Measurements from ENCODE around the gene FSD1. TPM values are rescaled to one million over a fixed set of nuclear protein-coding genes. Genes with fewer than 3 reads are reported as not detected.

FSD1 gene
- total and polyA plus RNA-seq, 10 of the 15 experiments (the other 5 are each of a cell fraction or from before 2014, with no cell fraction given): 0.15 to 5.1 (median 4.0) TPM; not detected in 1

GRCh38 chr19:4301590-4302242 lies 2.7 kb upstream of the FSD1 start:
- Histone ChIP-seq H3K4me1 (ENCODE audit: control insufficient read depth, insufficient read depth, low read length) (no peaks in the 10 kb centered on the region), H4K20me1 (ENCODE audit: control insufficient read depth, insufficient read depth) (no peaks in the 10 kb centered on the region), H3K4me3 (no peak overlapping the region), H3K9ac (ENCODE audit: control insufficient read depth, insufficient read depth, low read length) (no peak overlapping the region), H3K27ac (ENCODE audit: control insufficient read depth, insufficient read depth) (no peak overlapping the region), H3K9me3 (replicated peaks; ENCODE audit: control insufficient read depth, insufficient read depth, low read length) (no peaks in the 10 kb centered on the region), H3K36me3 (ENCODE audit: control insufficient read depth in 2 of 2, insufficient read depth in 2 of 2, low read length in 1 of 2) (no peaks in the 10 kb centered on the region), H2AFZ (ENCODE audit: control insufficient read depth, low read depth, low read length) (no peak overlapping the region), H3K79me2 (ENCODE audit: control insufficient read depth, insufficient read depth, low read length) (no peaks in the 10 kb centered on the region), H3K27me3 (replicated peaks in 1 of 2; ENCODE audit: control insufficient read depth in 2 of 2, insufficient read depth in 2 of 2, low read length in 1 of 2) (no peaks in the 10 kb centered on the region), H3K4me2 (ENCODE audit: control insufficient read depth, insufficient read depth) (no peak overlapping the region)
- FAIRE-seq (no peak), DNase-seq (ENCODE audit: low read depth, low spot score) (no peak), ATAC-seq (no peak)
- BruUV-seq (replicated peaks): no TSS peak
- ChIA-PET SMC1A (ENCODE audit: uncharacterized antibody, unreplicated experiment) (no interaction called here), POLR2A (no interaction called here), RAD21 (ENCODE audit: unreplicated experiment) (no interaction called here), CTCF (interaction anchor here (1.6 kb wide), 1 partner anchor 35 kb away, joined by 6 read pairs; no protein-coding TSS in a partner anchor)
- in situ Hi-C loops (cut with MboI) (no loop called here), intact Hi-C loops (cut with micrococcal nuclease; ENCODE audit: unreplicated experiment) (no loop called here)
- WGBS (ENCODE audit: insufficient coverage, insufficient replicate concordance, low lambda C conversion rate, missing lambda C conversion rate): 47% methylated on average over 13 of the region's 13 CpGs
- TF ChIP-seq EGR1 (IDR thresholded peaks at IDR 0.05; ENCODE audit: borderline replicate concordance in 1 of 2, low read depth in 2 of 2, low read length in 2 of 2) (no peak), RAD21 (IDR thresholded peaks at IDR 0.05; ENCODE audit: insufficient read depth, low read depth, low read length) (no peak), BCL3 (IDR thresholded peaks at IDR 0.05; ENCODE audit: borderline replicate concordance, insufficient read depth, low read depth, low read length, poor library complexity, severe bottlenecking) (no peak), NFYA (IDR thresholded peaks at IDR 0.05; ENCODE audit: borderline replicate concordance, low read depth, low read length) (no peak), BCLAF1 (IDR thresholded peaks at IDR 0.05) (no peak), KDM1A (IDR thresholded peaks at IDR 0.05; ENCODE audit: borderline replicate concordance) (no peak), ETV6 (conservative IDR thresholded peaks at IDR 0.05 in 1 of 2, IDR thresholded peaks at IDR 0.05 in 1 of 2; ENCODE audit: borderline replicate concordance in 1 of 2, low read depth in 1 of 2) (no peak), YY1 (IDR thresholded peaks at IDR 0.05; ENCODE audit: low read depth, low read length) (no peak), EED (IDR thresholded peaks at IDR 0.05; ENCODE audit: low read depth) (no peak), USF2 (IDR thresholded peaks at IDR 0.05; ENCODE audit: borderline replicate concordance, low read depth, low read length) (no peak), CTCF (IDR thresholded peaks at IDR 0.05 in 2 of 3, conservative IDR thresholded peaks at IDR 0.05 in 1 of 3; ENCODE audit: control insufficient read depth in 2 of 3, extremely low read depth in 1 of 3, insufficient read depth in 1 of 3, low read depth in 3 of 3, low read length in 3 of 3) (no peak), LARP7 (IDR thresholded peaks at IDR 0.05) (no peak), GATAD2B (conservative IDR thresholded peaks at IDR 0.05; ENCODE audit: low read depth) (no peak), ZNF622 (IDR thresholded peaks at IDR 0.05) (no peak)
